K562 (cell line): ENCODE measurements around the gene CA5B.

Experiments
- ASH1L ChIP-seq: fragments of 450-650 bp; IDR thresholded peaks from 2 replicates; pipeline ENCODE4 v1.6.1; 2018; ENCODE audit warnings: borderline replicate concordance, mild to moderate bottlenecking, low read depth; ENCODE audit not compliant: partially characterized antibody
- ESRRA ChIP-seq: fragments of 450-650 bp; IDR thresholded peaks from 2 replicates; pipeline ENCODE4 v1.6.1; 2014; ENCODE audit warnings: low read depth, mild to moderate bottlenecking, moderate library complexity, borderline replicate concordance
- FOSL1 ChIP-seq: fragments of 200-800 bp; sonication (Bioruptor generic); conservative IDR thresholded peaks from 2 replicates; pipeline ENCODE4 v1.6.1; 2016; ENCODE audit warnings: missing genetic modification characterization, missing compliant biosample characterization
- MAFF ChIP-seq: IDR thresholded peaks from 2 replicates; pipeline ENCODE4 v1.6.1; 2012; ENCODE audit warnings: low read length, improper control_type of control experiment
- MTA3 ChIP-seq: fragments of 450-650 bp; formaldehyde crosslinking; IDR thresholded peaks from 2 replicates; pipeline ENCODE4 v1.6.1; 2017; ENCODE audit warnings: mild to moderate bottlenecking, borderline replicate concordance
- MYC ChIP-seq, 2 experiments: fragments of 250-450 bp in 1 of 2; sonication (Bioruptor Pico) in 1 of 2; IDR thresholded peaks; 2 replicates each; pipeline versions ENCODE4 v1.5.1 to v1.6.1; 2012 to 2021; ENCODE audit warnings: low read depth in 2 of 2, borderline replicate concordance in 1 of 2, improper control_type of control experiment in 1 of 2, low read length in 1 of 2, mild to moderate bottlenecking in 1 of 2, moderate library complexity in 1 of 2
- RCOR1 ChIP-seq, 2 experiments: IDR thresholded peaks; 2 replicates each; pipeline ENCODE4 v1.6.1; 2012; ENCODE audit warnings: low read depth in 2 of 2, low read length in 2 of 2, borderline replicate concordance in 1 of 2, improper control_type of control experiment in 1 of 2
- TAF1 ChIP-seq: IDR thresholded peaks from 2 replicates; pipeline ENCODE4 v1.6.1; 2011; ENCODE audit warnings: mild to moderate bottlenecking, low read length, moderate library complexity; ENCODE audit not compliant: insufficient read depth, control insufficient read depth, severe bottlenecking; ENCODE audit errors: extremely low read depth
- ZNF780A ChIP-seq: fragments of 250-450 bp; sonication (Bioruptor Pico); IDR thresholded peaks from 2 replicates; pipeline ENCODE4 v1.5.0; 2021; ENCODE audit warnings: mild to moderate bottlenecking
- TF ChIP-seq, protein P1 (sequence below): sonication (generic); formaldehyde crosslinking; IDR thresholded peaks from 2 replicates; pipeline ENCODE4 v1.8.0; 2022; ENCODE audit warnings: mild to moderate bottlenecking, low read depth, missing genetic modification reagents
- TF ChIP-seq, protein P2 (sequence below), 3 experiments: IDR thresholded peaks in 2 of 3; conservative IDR thresholded peaks in 1 of 3; 2 replicates each; pipeline ENCODE4 v1.5.1; 2011 to 2012; ENCODE audit warnings: low read length in 3 of 3, mild to moderate bottlenecking in 3 of 3, control low read depth in 2 of 3, improper control_type of control experiment in 1 of 3, inconsistent platforms in 1 of 3, low read depth in 1 of 3, mixed read lengths in 1 of 3, moderate library complexity in 1 of 3; ENCODE audit not compliant: insufficient read depth in 2 of 3
- TF ChIP-seq, protein P3 (sequence below): IDR thresholded peaks from 2 replicates; pipeline ENCODE4 v1.6.1; 2012; ENCODE audit warnings: low read depth, low read length, improper control_type of control experiment, borderline replicate concordance
- TF ChIP-seq, protein P4 (sequence below): sonication (generic); formaldehyde crosslinking; IDR thresholded peaks from 2 replicates; pipeline ENCODE4 v1.8.0; 2023; ENCODE audit warnings: missing genetic modification reagents, mild to moderate bottlenecking, borderline replicate concordance
- TF ChIP-seq, protein P5 (sequence below): fragments of 150-350 bp; IDR thresholded peaks from 2 replicates; pipeline ENCODE4 v1.6.1; 2014; ENCODE audit warnings: low read depth, mild to moderate bottlenecking, low read length, borderline replicate concordance

DNA sequence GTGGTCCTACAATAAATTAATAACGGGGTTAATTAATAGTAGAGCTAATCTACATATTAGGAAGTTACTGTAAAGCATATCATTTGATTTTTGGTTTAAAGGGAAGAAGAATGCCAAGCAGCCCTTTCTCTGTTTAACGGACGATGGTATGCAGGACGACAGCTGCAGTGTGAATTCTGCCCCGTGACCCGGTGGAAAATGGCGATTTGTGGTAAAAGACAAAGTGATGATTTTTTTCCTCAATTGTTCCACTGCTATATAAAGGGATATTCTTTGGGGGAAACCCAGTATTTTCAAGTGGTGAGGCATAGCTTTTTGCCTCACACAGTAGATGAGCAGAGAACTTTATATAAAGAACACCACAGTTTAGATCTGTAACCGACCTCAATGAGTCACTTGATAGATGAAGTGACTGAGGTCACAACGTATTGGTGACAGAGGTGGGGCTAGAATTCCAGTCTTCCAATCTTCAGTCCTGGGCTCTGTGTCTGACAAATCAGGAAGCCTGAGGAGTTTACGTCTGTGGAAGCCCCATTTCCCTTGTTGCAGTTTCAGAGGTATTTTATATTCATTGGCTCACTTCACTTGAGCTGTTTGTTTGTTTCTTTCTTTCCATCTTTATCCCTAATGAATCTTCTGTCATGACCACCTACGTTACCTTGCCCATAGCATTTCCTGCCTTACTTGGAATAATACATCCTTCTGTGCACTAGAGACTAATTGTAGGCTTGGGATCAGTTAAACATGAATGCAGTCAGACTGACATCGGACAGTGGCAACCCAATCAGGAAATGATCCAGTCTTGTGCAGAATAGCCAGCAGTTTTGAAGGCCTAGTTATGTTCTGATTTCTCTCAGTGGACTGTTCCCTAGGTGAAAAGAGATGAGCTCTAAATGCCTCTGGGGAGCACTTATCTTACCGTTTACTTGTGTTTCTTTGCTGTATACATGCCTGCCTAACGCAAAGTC, 82.3 kb downstream of the CA5B start:
- TF ChIP-seq, protein P1, sequence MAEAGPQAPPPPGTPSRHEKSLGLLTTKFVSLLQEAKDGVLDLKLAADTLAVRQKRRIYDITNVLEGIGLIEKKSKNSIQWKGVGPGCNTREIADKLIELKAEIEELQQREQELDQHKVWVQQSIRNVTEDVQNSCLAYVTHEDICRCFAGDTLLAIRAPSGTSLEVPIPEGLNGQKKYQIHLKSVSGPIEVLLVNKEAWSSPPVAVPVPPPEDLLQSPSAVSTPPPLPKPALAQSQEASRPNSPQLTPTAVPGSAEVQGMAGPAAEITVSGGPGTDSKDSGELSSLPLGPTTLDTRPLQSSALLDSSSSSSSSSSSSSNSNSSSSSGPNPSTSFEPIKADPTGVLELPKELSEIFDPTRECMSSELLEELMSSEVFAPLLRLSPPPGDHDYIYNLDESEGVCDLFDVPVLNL: no peak
- TF ChIP-seq, protein P2, sequence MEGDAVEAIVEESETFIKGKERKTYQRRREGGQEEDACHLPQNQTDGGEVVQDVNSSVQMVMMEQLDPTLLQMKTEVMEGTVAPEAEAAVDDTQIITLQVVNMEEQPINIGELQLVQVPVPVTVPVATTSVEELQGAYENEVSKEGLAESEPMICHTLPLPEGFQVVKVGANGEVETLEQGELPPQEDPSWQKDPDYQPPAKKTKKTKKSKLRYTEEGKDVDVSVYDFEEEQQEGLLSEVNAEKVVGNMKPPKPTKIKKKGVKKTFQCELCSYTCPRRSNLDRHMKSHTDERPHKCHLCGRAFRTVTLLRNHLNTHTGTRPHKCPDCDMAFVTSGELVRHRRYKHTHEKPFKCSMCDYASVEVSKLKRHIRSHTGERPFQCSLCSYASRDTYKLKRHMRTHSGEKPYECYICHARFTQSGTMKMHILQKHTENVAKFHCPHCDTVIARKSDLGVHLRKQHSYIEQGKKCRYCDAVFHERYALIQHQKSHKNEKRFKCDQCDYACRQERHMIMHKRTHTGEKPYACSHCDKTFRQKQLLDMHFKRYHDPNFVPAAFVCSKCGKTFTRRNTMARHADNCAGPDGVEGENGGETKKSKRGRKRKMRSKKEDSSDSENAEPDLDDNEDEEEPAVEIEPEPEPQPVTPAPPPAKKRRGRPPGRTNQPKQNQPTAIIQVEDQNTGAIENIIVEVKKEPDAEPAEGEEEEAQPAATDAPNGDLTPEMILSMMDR (IDR thresholded peaks at IDR 0.05 in 2 of 3, conservative IDR thresholded peaks at IDR 0.05 in 1 of 3; ENCODE audit: insufficient read depth in 2 of 3, low read depth in 1 of 3, low read length in 3 of 3): no peak
- TF ChIP-seq TAF1 (no peak), ZNF780A (CRISPR knock-in tag) (no peak), FOSL1 (tag) (no peak), MYC (IDR thresholded peaks at IDR 0.05; ENCODE audit: low read depth, low read length) (no peak), MYC (CRISPR knock-in tag; IDR thresholded peaks at IDR 0.05; ENCODE audit: borderline replicate concordance, low read depth) (no peak), RCOR1 (IDR thresholded peaks at IDR 0.05; ENCODE audit: borderline replicate concordance in 1 of 2, low read depth in 2 of 2, low read length in 2 of 2) (no peak), MTA3 (no peak), ESRRA (no peak), ASH1L (no peak), MAFF (no peak)
- TF ChIP-seq, protein P3, sequence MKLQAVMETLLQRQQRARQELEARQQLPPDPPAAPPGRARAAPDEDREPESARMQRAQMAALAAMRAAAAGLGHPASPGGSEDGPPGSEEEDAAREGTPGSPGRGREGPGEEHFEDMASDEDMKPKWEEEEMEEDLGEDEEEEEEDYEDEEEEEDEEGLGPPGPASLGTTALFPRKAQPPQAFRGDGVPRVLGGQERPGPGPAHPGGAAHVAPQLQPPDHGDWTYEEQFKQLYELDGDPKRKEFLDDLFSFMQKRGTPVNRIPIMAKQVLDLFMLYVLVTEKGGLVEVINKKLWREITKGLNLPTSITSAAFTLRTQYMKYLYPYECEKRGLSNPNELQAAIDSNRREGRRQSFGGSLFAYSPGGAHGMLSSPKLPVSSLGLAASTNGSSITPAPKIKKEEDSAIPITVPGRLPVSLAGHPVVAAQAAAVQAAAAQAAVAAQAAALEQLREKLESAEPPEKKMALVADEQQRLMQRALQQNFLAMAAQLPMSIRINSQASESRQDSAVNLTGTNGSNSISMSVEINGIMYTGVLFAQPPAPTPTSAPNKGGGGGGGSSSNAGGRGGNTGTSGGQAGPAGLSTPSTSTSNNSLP: no peak
- TF ChIP-seq, protein P4, sequence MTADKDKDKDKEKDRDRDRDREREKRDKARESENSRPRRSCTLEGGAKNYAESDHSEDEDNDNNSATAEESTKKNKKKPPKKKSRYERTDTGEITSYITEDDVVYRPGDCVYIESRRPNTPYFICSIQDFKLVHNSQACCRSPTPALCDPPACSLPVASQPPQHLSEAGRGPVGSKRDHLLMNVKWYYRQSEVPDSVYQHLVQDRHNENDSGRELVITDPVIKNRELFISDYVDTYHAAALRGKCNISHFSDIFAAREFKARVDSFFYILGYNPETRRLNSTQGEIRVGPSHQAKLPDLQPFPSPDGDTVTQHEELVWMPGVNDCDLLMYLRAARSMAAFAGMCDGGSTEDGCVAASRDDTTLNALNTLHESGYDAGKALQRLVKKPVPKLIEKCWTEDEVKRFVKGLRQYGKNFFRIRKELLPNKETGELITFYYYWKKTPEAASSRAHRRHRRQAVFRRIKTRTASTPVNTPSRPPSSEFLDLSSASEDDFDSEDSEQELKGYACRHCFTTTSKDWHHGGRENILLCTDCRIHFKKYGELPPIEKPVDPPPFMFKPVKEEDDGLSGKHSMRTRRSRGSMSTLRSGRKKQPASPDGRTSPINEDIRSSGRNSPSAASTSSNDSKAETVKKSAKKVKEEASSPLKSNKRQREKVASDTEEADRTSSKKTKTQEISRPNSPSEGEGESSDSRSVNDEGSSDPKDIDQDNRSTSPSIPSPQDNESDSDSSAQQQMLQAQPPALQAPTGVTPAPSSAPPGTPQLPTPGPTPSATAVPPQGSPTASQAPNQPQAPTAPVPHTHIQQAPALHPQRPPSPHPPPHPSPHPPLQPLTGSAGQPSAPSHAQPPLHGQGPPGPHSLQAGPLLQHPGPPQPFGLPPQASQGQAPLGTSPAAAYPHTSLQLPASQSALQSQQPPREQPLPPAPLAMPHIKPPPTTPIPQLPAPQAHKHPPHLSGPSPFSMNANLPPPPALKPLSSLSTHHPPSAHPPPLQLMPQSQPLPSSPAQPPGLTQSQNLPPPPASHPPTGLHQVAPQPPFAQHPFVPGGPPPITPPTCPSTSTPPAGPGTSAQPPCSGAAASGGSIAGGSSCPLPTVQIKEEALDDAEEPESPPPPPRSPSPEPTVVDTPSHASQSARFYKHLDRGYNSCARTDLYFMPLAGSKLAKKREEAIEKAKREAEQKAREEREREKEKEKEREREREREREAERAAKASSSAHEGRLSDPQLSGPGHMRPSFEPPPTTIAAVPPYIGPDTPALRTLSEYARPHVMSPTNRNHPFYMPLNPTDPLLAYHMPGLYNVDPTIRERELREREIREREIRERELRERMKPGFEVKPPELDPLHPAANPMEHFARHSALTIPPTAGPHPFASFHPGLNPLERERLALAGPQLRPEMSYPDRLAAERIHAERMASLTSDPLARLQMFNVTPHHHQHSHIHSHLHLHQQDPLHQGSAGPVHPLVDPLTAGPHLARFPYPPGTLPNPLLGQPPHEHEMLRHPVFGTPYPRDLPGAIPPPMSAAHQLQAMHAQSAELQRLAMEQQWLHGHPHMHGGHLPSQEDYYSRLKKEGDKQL: no peak
- TF ChIP-seq, protein P5, sequence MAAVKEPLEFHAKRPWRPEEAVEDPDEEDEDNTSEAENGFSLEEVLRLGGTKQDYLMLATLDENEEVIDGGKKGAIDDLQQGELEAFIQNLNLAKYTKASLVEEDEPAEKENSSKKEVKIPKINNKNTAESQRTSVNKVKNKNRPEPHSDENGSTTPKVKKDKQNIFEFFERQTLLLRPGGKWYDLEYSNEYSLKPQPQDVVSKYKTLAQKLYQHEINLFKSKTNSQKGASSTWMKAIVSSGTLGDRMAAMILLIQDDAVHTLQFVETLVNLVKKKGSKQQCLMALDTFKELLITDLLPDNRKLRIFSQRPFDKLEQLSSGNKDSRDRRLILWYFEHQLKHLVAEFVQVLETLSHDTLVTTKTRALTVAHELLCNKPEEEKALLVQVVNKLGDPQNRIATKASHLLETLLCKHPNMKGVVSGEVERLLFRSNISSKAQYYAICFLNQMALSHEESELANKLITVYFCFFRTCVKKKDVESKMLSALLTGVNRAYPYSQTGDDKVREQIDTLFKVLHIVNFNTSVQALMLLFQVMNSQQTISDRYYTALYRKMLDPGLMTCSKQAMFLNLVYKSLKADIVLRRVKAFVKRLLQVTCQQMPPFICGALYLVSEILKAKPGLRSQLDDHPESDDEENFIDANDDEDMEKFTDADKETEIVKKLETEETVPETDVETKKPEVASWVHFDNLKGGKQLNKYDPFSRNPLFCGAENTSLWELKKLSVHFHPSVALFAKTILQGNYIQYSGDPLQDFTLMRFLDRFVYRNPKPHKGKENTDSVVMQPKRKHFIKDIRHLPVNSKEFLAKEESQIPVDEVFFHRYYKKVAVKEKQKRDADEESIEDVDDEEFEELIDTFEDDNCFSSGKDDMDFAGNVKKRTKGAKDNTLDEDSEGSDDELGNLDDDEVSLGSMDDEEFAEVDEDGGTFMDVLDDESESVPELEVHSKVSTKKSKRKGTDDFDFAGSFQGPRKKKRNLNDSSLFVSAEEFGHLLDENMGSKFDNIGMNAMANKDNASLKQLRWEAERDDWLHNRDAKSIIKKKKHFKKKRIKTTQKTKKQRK: no peak
